ENCODE results near the gene STX4. TPM values are rescaled to one million over a fixed set of nuclear protein-coding genes. Genes with fewer than 3 reads are reported as not detected.
"Not testable (repeated sequence)": the region's sequence is repeated elsewhere in the genome, so short reads cannot be mapped to it uniquely, and the experiment has no call there.

Gene STX4
- total RNA-seq, 4 donors from 2014 or later, result 50.7 to 69.3 (median 63.9) TPM

DNA sequence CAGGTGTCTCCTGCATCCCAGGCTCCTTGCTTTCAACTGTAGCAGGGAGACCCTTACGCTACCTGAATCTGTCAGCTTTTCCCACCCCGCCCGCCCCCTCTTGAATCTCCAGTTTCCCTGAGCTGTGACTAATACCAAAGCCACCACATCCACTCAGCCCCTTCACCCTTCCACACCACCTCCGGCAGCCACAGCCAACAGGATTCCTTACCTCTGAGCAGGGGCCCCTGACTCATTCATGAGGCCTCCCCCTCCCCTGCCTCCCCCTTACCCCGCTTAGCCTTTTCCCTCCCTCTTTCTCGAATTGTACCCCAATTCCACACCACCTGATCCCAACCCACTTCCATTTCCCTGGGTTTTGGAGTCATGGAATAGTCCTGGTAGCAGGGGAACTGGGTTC, 25.2 kb upstream of the STX4 start:
- no peak overlapping the region for H3K27ac ChIP-seq
- peaks cover 0 to 6% (median 2%) of the 10 kb centered on the region in 4 donors for H3K4me1 ChIP-seq
- 78 to 81% methylated on average over 6 of the region's 6 CpGs for WGBS, 2 donors
- no peaks in the 10 kb centered on the region for H3K36me3 ChIP-seq
- no peak overlapping the region for H3K4me3 ChIP-seq
- TF ChIP-seq CTCF (IDR thresholded peaks at IDR 0.05) (no peak), EP300 (IDR thresholded peaks at IDR 0.05) (no peak), POLR2A (IDR thresholded peaks at IDR 0.05) (no peak)
- DNase-seq (ENCODE audit: low spot score in 2 of 2), result no peak
- no peaks in the 10 kb centered on the region for H3K9me3 ChIP-seq
- H3K27me3 ChIP-seq, result peaks cover 0 to 58% of the 10 kb centered on the region in 2 donors

GRCh38 chr16:31008551-31008950, 24.8 kb upstream of the STX4 start:
- TF ChIP-seq CTCF (IDR thresholded peaks at IDR 0.05), result no peak
- TF ChIP-seq EP300 (IDR thresholded peaks at IDR 0.05), result no peak
- no peak for TF ChIP-seq POLR2A (IDR thresholded peaks at IDR 0.05)
- Histone ChIP-seq H3K4me3 (no peak overlapping the region), H3K27me3 (peaks cover 0 to 58% of the 10 kb centered on the region in 2 donors), H3K4me1 (peaks cover 0 to 6% (median 2%) of the 10 kb centered on the region in 4 donors), H3K36me3 (no peaks in the 10 kb centered on the region), H3K9me3 (no peaks in the 10 kb centered on the region), H3K27ac (no peak overlapping the region)
- WGBS, 2 donors, result 82 to 84% methylated on average over 5 of the region's 5 CpGs
- DNase-seq (ENCODE audit: low spot score in 2 of 2), result no peak

DNA sequence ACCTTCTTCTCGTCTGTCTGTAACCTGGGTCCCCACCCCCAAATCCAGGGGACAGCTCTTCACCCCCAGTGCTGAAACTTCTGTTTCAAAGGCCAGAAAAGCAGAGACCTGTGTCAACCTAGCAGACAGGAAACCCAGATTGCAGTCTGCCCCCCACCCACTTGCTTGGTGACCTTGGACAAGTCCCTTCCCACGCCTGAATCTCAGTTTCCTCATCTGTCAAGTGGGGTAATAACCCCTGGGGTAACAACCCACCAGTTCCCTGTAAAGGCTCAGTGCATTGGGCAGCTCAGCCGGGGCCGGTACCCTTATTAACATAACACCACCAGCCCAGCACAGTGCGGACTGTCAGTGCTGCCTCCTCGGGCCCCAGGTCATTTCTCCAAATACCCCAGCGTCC, 24.2 kb upstream of the STX4 start:
- no peaks in the 10 kb centered on the region for H3K36me3 ChIP-seq
- H3K27me3 ChIP-seq, result peaks cover 0 to 58% of the 10 kb centered on the region in 2 donors
- TF ChIP-seq POLR2A (IDR thresholded peaks at IDR 0.05), result no peak
- no peak for TF ChIP-seq CTCF (IDR thresholded peaks at IDR 0.05)
- no peak for TF ChIP-seq EP300 (IDR thresholded peaks at IDR 0.05)
- H3K27ac ChIP-seq, result no peak overlapping the region
- no peak for DNase-seq (ENCODE audit: low spot score in 2 of 2)
- peaks cover 0 to 6% (median 2%) of the 10 kb centered on the region in 4 donors for H3K4me1 ChIP-seq
- WGBS, 2 donors, result 61 to 82% methylated on average over 7 of the region's 7 CpGs
- no peaks in the 10 kb centered on the region for H3K9me3 ChIP-seq
- H3K4me3 ChIP-seq, result no peak overlapping the region

DNA sequence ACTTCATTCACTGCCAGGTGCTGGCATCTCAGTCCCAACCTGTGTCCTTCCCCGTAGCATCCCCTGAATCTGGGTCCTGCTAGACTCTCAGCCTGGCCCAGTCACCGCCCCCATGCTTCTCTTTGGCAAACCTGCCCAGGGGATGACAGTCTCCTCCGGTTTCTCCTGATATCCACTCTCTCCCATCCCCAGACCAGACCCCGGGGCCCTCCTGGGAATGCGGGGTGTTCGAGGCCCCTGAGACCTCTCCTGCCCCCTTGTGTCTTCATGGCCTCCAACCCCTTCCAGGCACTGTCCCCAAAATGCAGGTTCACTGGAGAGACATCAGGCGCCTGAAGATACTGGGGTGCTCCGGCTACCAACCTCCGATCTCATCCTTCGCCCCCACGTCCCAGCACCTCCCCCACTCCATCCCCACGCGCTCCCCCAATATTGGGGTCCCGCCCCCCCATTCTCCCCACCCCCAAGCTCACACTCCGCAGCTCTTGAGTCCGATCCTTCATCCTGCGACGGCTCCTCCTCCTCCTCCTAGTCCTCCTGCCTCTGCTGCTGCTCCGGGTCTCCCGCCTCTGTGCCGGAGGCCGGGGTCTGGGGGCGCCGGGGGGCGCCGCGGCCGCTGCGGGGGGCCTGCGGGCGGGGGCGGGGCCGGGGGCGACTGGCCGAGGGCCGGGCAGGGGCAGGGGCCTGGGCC, 23.3 kb upstream of the STX4 start:
- TF ChIP-seq POLR2A (IDR thresholded peaks at IDR 0.05), result no peak
- WGBS, 2 donors, result 10 to 12% methylated on average over 25 to 26 of the region's 36 CpGs
- Histone ChIP-seq H3K36me3 (no peaks in the 10 kb centered on the region), H3K27ac (no peak overlapping the region), H3K4me1 (peaks cover 0 to 6% (median 2%) of the 10 kb centered on the region in 4 donors), H3K27me3 (peaks cover 0 to 58% of the 10 kb centered on the region in 2 donors), H3K4me3 (no peak overlapping the region), H3K9me3 (no peaks in the 10 kb centered on the region)
- no peak for DNase-seq (ENCODE audit: low spot score in 2 of 2)

- H3K27ac ChIP-seq, result no peak within 1 kb of the TSS
- H3K4me3 ChIP-seq, result peak within 1 kb of the TSS in 1 of 4 donors; percentile 17
- TF ChIP-seq CTCF (IDR thresholded peaks at IDR 0.05), result no peak
- TF ChIP-seq POLR2A (IDR thresholded peaks at IDR 0.05), result no peak
- TF ChIP-seq EP300 (IDR thresholded peaks at IDR 0.05), result no peak
- H3K27me3 ChIP-seq, result peaks cover 0 to 58% of the 10 kb centered on the region in 2 donors
- peaks cover 0 to 6% (median 2%) of the 10 kb centered on the region in 4 donors for H3K4me1 ChIP-seq
- WGBS, 2 donors, result 2 to 15% methylated on average over 21 to 22 of the region's 45 CpGs
- no peak for DNase-seq (ENCODE audit: low spot score in 2 of 2)
- no peaks in the 10 kb centered on the region for H3K36me3 ChIP-seq
- H3K9me3 ChIP-seq, result no peaks in the 10 kb centered on the region
These were observed 22.6 kb upstream of the STX4 start, which contains the start of gene STX1B for GRCh38 chr16:31010585-31011325. Gene STX1B, minus strand, starts transcription at chr16:31010638. Its CDS starts 242 bp downstream, at chr16:31010396.

DNA sequence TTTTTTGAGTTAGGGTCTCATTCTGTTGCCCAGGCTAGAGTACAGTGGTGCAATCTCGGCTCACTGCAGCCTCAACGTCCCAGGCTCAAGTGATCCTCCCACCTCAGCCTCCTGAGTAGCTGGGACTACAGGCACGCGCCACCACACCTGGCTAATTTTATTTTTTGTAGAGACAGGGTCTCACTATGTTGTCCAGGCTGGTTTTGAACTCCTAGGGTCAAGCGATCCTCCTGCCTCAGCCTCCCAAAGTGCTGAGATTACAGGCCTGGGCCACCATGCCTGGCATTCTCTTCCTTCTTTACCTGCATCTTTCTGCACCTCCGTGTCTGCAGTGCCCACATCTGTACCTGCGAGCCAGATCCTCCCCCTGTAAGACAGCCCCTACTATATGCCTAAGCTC, 21.5 kb upstream of the STX4 start:
- DNase-seq (ENCODE audit: low spot score in 2 of 2); H3K9me3 ChIP-seq; H3K4me1 ChIP-seq; H3K4me3 ChIP-seq; H3K27ac ChIP-seq; H3K36me3 ChIP-seq: not testable (repeated sequence)
- 77 to 87% methylated on average over 7 of the region's 7 CpGs for WGBS, 2 donors
- H3K27me3 ChIP-seq, result peaks cover 0 to 58% of the 10 kb centered on the region in 2 donors

DNA sequence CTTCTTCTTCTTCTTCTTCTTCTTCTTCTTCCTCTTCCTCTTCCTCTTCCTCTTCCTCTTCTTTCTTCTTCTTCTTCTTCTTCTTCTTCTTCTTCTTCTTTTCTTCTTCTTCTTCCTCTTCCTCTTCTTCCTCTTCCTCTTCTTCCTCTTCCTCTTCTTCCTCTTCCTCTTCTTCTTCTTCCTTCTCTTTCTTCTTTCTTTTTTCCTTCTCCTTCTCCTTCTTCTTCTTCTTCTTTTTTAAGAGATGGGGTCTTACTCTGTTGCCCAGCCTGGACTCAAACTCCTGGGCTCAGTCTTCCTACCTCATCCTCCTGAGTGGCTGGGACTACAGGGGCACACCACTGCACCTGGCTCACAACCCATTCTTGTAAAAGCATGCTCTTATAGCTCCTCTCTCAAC, 20.1 kb upstream of the STX4 start:
- not testable (repeated sequence) for DNase-seq (ENCODE audit: low spot score in 2 of 2); H3K27ac ChIP-seq; H3K9me3 ChIP-seq; H3K4me3 ChIP-seq; H3K4me1 ChIP-seq; H3K36me3 ChIP-seq
- H3K27me3 ChIP-seq, result peaks cover 0 to 45% of the 10 kb centered on the region in 2 donors
